ENCODE data around the gene STING1. TPM values are rescaled to one million over a fixed set of nuclear protein-coding genes. Genes with fewer than 3 reads are reported as not detected.

STING1 gene
- total RNA-seq, 1 donor from 2014 or later = 18.9 TPM

- DNase-seq (ENCODE audit: low read depth) = no peak
- H3K4me3 ChIP-seq (ENCODE audit: low read depth, low read length) = no peak overlapping the region
- no peak for TF ChIP-seq CTCF (conservative IDR thresholded peaks at IDR 0.05; ENCODE audit: low read depth, low read length)
These were observed 23.8 kb downstream of the STING1 start for GRCh38 chr5:139458580-139459407.

DNA sequence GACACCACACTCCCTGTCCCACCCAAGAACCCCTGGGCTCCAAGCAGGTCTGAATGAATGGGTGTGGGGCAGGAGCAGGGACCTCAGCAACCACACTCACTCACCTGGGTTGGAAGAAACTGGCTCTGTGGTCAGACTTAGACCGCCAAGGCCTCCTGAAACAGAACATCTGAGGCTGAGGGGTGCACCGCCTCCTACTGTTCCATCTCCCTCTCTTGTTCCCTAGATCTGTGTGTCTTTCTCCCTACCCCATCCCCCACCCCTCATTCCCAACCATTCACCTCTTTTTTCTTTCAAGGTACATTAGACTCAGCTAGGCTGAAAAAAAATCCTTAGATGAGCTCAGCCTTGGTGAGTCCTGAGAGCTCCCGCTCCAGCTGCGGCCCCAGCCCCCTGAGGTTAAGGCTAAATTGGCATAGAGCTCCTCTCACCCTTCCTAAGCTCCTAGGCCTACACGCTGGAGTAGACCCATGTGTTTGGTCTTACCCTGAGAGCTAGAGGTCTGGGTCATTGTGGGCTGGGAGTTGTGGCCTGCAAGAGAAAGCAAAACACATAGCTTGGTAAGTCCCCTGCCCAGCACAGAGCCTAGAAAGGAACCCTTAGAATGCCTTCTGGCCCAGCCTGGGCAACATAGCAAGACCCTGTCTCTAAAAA lies 24.8 kb downstream of the STING1 start:
- H3K4me3 ChIP-seq (ENCODE audit: low read depth, low read length) = no peak overlapping the region
- TF ChIP-seq CTCF (conservative IDR thresholded peaks at IDR 0.05; ENCODE audit: low read depth, low read length) = no peak
- no peak for DNase-seq (ENCODE audit: low read depth)

- DNase-seq (ENCODE audit: low read depth) = no peak
- TF ChIP-seq CTCF (conservative IDR thresholded peaks at IDR 0.05; ENCODE audit: low read depth, low read length) = no peak
- H3K4me3 ChIP-seq (ENCODE audit: low read depth, low read length) = no peak overlapping the region
These were observed 25.3 kb downstream of the STING1 start for GRCh38 chr5:139457241-139457640.

- no peak for DNase-seq (ENCODE audit: low read depth)
- no peak for TF ChIP-seq CTCF (conservative IDR thresholded peaks at IDR 0.05; ENCODE audit: low read depth, low read length)
- no peak overlapping the region for H3K4me3 ChIP-seq (ENCODE audit: low read depth, low read length)
These were observed 25.8 kb downstream of the STING1 start for GRCh38 chr5:139456776-139457175.

- no peak for DNase-seq (ENCODE audit: low read depth)
- H3K4me3 ChIP-seq (ENCODE audit: low read depth, low read length) = no peak overlapping the region
- TF ChIP-seq CTCF (conservative IDR thresholded peaks at IDR 0.05; ENCODE audit: low read depth, low read length) = no peak
These were observed 27.8 kb downstream of the STING1 start for GRCh38 chr5:139454568-139455290.

- no peak overlapping the region for H3K4me3 ChIP-seq (ENCODE audit: low read depth, low read length)
- no peak for DNase-seq (ENCODE audit: low read depth)
- TF ChIP-seq CTCF (conservative IDR thresholded peaks at IDR 0.05; ENCODE audit: low read depth, low read length) = no peak
These were observed 28.6 kb downstream of the STING1 start for GRCh38 chr5:139453683-139454567.

Measured in epithelial cell of proximal tubule (primary cell).